Right lobe of liver (tissue), 6 donors: ENCODE data around the gene C1QL1. TPM values are rescaled to one million over a fixed set of nuclear protein-coding genes. Genes with fewer than 3 reads are reported as not detected.
A peak's percentile ranks its signal among the peaks of the same experiment; 100 is the strongest.

Experiments
- ATAC-seq, 4 donors: fragments of 200-7000 bp; cut with Tn5 transposase; one replicate each; pipeline ENCODE4 v1.9.1; 2020; ENCODE audit warnings: mild to moderate bottlenecking in 4 of 4, moderate library complexity in 4 of 4
- DNase-seq, 3 donors: peaks; one replicate each; pipeline ENCODE4 v3.0.0-alpha.2; 2020
- H3K27ac ChIP-seq, 3 donors: fragments of 200-600 bp; one replicate each; pipeline ENCODE4 v1.8.0; 2022
- H3K27me3 ChIP-seq, 2 donors: fragments of 200-600 bp; one replicate each; pipeline ENCODE4 v1.8.0; 2022
- H3K36me3 ChIP-seq, 4 donors: fragments of 200-600 bp; sonication (generic) in 1 of 4; one replicate each; pipeline versions ENCODE4 v1.5.1 to v1.8.0; 2017 to 2022; ENCODE audit warnings: control low read depth in 1 of 4
- H3K4me1 ChIP-seq, 4 donors: fragments of 200-600 bp; sonication (generic) in 1 of 4; one replicate each; pipeline versions ENCODE4 v1.5.1 to v1.8.0; 2017 to 2022; ENCODE audit warnings: control low read depth in 1 of 4
- H3K4me3 ChIP-seq, 3 donors: fragments of 200-600 bp; one replicate each; pipeline ENCODE4 v1.8.0; 2022
- H3K9me3 ChIP-seq, 4 donors: fragments of 200-600 bp; sonication (generic) in 1 of 4; one replicate each; pipeline versions ENCODE4 v1.5.1 to v1.8.0; 2017 to 2022; ENCODE audit warnings: control low read depth in 1 of 4
- POLR2A ChIP-seq: fragments of 450-650 bp; IDR thresholded peaks from one replicate; pipeline ENCODE4 v1.6.1; 2017; ENCODE audit warnings: antibody characterized with exemption, mild to moderate bottlenecking
- WGBS: methylation state at CpG from one replicate; pipeline ENCODE4 v1.1.6; 2018; ENCODE audit warnings: low coverage, low lambda C conversion rate; ENCODE audit not compliant: insufficient coverage; ENCODE audit errors: missing lambda C conversion rate; 5-methylcytosine and 5-hydroxymethylcytosine counted together
- intact Hi-C, 2 donors: fragments of 100-400 bp; cut with DNase I; formaldehyde crosslinking; loops; one replicate each; pipeline versions ENCODE4 v1.11.2 to v1.14.1; 2022
- total RNA-seq, 6 experiments: library from RNA; depleted of rRNA in 2 of 6; stranded (reverse); fragments of >200 nt in 2 of 6; fragmentation: NEBNext Ultra II Directional in 3 of 6; extraction: Animal tissue kit (Norgen Biotek cat#: 25700) in 3 of 6; gene quantifications; one replicate each; pipeline versions ENCODE4 v1.1.0 to v1.2.4, GENCODE V29; 2016 to 2023
- TF ChIP-seq, protein P1 (sequence below), 4 donors: fragments of 200-600 bp in 3 of 4; fragments of 450-650 bp in 1 of 4; IDR thresholded peaks; one replicate each; pipeline versions ENCODE4 v1.5.1 to v1.8.0; 2016 to 2022; ENCODE audit warnings: antibody characterized with exemption in 4 of 4, mild to moderate bottlenecking in 2 of 4
- donor health status: DM: no; HTN: yes; CAD: no.
- donor health status: DM: no; HTN: no; CAD: no.
- donor health status: DM: no; HTN: no; CAD: no.
- donor health status: DM: no; HTN: yes; CAD: no.
- donor health status: DM: no; HTN: yes; CAD: no.

The C1QL1 gene
- total RNA-seq, 6 experiments from 2014 or later = 0.31 to 0.62 (median 0.38) TPM; not detected in 2

DNA sequence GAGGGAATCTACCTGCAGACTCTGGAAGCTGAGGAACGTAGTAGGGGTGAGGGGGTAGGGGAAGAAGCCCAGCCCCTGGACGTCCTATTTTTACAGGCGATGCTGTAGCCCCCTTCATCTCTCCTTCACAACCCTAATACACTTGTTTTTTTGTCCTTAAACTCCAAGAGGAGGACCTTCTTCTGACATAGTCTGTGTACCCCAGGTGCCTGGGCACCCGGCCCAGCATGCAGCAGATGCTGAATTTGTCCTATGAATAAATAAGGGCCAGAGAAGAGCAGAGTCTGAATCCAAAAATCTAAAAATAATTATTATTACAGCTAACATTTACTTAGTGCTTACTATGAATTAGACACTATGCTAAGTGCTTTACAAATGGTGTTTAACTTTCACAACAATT lies 25.6 kb downstream of the C1QL1 start:
- Histone ChIP-seq H3K4me1 (peaks cover 0 to 4% (median 0%) of the 10 kb centered on the region in 4 donors), H3K27me3 (no peaks in the 10 kb centered on the region), H3K9me3 (no peaks in the 10 kb centered on the region), H3K27ac (no peak overlapping the region), H3K36me3 (no peaks in the 10 kb centered on the region), H3K4me3 (no peak overlapping the region)
- no peak for ATAC-seq
- DNase-seq = peak in 1 of 3 donors; percentile 12
- intact Hi-C loops = no loop called here
- WGBS = 67% methylated on average over 1 of the region's 4 CpGs
- TF ChIP-seq POLR2A = no peak
- TF ChIP-seq, protein P1, sequence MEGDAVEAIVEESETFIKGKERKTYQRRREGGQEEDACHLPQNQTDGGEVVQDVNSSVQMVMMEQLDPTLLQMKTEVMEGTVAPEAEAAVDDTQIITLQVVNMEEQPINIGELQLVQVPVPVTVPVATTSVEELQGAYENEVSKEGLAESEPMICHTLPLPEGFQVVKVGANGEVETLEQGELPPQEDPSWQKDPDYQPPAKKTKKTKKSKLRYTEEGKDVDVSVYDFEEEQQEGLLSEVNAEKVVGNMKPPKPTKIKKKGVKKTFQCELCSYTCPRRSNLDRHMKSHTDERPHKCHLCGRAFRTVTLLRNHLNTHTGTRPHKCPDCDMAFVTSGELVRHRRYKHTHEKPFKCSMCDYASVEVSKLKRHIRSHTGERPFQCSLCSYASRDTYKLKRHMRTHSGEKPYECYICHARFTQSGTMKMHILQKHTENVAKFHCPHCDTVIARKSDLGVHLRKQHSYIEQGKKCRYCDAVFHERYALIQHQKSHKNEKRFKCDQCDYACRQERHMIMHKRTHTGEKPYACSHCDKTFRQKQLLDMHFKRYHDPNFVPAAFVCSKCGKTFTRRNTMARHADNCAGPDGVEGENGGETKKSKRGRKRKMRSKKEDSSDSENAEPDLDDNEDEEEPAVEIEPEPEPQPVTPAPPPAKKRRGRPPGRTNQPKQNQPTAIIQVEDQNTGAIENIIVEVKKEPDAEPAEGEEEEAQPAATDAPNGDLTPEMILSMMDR (IDR thresholded peaks at IDR 0.05) = no peak

DNA sequence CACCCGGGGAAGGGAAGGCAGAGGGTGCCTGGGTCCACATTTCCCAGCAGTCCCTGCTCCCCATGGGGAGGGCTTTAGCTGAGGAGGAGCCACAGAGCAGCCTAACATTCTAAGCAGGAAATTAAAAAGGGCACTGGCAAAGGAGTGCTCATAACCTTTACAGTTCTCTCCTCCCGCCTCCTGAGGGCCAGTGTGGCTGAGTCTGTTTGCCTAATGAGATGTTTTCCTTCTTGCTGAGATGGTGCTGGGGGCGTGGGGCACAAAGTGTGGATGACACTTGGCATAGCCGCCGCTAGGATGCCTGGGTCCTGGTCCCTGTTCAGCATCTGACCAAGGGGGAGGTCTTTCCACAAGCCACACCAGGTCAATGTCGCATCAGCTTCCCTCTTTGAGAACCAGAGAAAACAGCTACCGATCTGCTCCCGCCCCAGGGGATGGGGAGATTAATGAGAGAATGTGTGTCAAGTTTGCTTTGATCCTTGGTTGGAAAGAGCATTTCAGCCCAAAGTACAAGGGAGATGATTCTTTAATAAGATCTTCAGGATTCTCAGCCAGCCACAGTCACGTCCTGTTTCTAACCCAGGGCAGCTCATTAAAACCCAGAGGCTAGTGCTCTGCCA lies 26.3 kb downstream of the C1QL1 start:
- H3K4me1 ChIP-seq = no peaks in the 10 kb centered on the region
- WGBS = 80% methylated on average over 2 of the region's 9 CpGs
- no peak for TF ChIP-seq POLR2A
- TF ChIP-seq, protein P1 (IDR thresholded peaks at IDR 0.05) = no peak
- no peaks in the 10 kb centered on the region for H3K27me3 ChIP-seq
- H3K9me3 ChIP-seq = no peaks in the 10 kb centered on the region
- no peaks in the 10 kb centered on the region for H3K36me3 ChIP-seq
- no peak overlapping the region for H3K27ac ChIP-seq
- intact Hi-C loops = no loop called here
- ATAC-seq = no peak
- peak in 1 of 3 donors; percentile 39 for DNase-seq
- H3K4me3 ChIP-seq = no peak overlapping the region

DNA sequence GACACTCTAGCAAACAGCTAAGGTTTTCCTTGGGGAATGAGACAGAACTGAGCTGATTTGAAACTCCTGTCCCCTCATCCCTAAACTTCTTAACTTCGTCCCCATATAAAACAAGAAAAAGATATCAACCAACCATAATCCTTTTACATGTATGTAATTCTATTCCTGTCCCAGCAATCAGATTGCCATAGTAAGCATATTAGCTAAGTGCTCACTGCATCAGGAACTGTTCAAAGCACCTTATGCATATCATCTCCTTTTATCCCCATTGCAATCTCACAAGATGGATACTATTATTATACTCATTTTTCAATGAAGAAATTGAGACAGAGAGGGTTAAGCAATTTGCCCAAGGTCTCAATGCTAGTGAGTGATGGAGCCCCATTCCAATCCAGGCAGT lies 27.3 kb downstream of the C1QL1 start:
- Histone ChIP-seq H3K4me1 (no peaks in the 10 kb centered on the region), H3K36me3 (no peaks in the 10 kb centered on the region), H3K4me3 (no peak overlapping the region), H3K9me3 (no peaks in the 10 kb centered on the region), H3K27ac (no peak overlapping the region), H3K27me3 (no peaks in the 10 kb centered on the region)
- DNase-seq (no peak), ATAC-seq (no peak)
- intact Hi-C loops = no loop called here
- TF ChIP-seq, protein P1 (IDR thresholded peaks at IDR 0.05) = no peak
- no peak for TF ChIP-seq POLR2A
- WGBS = 78% methylated on average over 1 of the region's 1 CpG

DNA sequence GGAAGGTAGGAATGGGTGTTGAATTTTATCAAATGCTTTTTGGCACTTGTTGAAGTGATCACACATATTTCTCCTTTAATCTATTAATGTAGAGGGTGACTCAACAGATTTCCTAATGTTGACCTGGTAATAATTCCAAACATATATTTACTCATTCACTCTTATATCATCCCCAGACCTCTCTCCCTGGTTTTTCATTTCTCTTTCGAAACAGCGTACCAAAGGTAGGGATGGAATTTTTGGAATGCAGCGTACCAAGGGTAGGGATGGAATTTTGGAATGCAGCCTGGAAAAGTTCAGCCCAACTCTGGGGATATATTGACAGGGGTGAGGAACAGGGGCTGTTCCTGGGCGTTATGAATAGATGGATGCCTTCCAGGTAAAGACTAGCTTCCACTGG lies 27.8 kb downstream of the C1QL1 start:
- no peaks in the 10 kb centered on the region for H3K27me3 ChIP-seq
- no peaks in the 10 kb centered on the region for H3K36me3 ChIP-seq
- H3K9me3 ChIP-seq = no peaks in the 10 kb centered on the region
- no peak overlapping the region for H3K27ac ChIP-seq
- 25% methylated on average over 4 of the region's 4 CpGs for WGBS
- intact Hi-C loops = no loop called here
- no peak for TF ChIP-seq POLR2A
- TF ChIP-seq, protein P1 (IDR thresholded peaks at IDR 0.05) = no peak
- no peak overlapping the region for H3K4me3 ChIP-seq
- peak in 2 of 4 donors; percentile 33 to 90 for ATAC-seq
- DNase-seq = no peak
- no peaks in the 10 kb centered on the region for H3K4me1 ChIP-seq
